NCI-H82 (cell line): ENCODE results near the gene HLCS.
"Not testable (repeated sequence)": the region's sequence is repeated elsewhere in the genome, so short reads cannot be mapped to it uniquely, and the experiment has no call there.

Source experiments
- DNase-seq: peaks from one replicate; lab custom pipeline; 2025; lab: John Stamatoyannopoulos, UW

The HLCS gene

DNA sequence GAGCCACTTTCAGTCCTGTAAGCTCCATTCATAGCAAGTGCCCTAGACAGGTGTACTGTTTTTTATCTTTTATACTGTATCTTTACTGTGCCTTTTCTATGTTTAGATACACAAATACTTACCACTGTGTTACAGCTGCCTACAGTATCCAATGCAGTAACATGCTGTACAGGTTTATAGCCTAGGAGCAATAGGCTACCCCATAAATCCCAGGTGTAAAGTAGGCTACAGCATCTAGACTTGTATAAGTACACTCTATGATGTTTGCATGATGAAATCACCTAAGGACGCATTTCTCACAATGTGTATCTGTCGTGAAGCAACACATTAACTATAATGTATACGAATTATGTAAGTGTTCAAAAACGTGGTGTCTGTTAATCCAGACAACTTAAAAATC lies 10.7 kb downstream of the HLCS start:
- no peak for DNase-seq

GRCh38 chr21:36952331-36952730 lies 14.1 kb downstream of the HLCS start:
- not testable (repeated sequence) for DNase-seq

DNA sequence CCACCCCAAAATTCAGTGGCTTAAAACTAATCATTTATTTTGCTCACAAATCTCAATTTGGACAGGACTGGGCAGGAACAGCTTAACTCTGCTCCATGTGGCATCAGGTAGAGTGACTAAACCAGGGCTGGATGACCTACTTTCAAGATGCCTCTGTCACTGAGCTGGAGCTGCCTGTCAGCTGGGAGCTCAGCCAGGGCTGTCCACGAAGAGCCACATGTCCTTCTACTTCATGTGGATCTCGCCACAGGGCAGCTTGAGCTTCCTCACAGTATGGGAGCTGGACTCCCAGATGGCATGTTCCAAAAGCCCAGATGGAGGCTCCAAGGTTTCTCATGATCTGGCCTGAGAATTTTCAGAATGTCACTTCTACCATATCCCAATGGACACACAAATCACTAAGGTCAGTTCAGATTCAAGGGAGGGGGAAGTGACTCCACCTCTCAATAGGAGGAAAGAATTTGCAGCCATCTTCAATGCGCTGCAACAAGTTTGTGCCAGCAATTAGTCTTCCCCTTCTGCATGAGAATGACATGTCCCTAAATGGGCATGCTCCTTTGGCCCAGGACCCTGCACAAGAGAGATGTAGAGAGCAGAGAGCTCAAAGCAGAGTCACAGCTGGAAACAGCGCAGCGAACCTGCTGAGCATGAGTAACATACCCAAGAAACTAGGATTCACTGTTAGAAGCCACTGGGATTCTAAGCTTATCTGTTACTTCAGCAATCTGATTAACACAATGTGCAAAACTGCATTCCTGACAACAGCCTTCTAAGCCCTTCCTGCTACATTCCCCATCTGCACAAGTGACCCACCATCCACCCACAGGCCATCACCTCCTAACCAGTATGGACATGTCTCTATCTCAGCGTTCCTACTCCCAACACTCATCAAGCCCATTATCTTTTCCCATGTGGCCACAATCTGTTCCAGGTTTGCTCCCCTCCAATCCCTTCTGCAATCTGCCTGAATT lies 17.0 kb downstream of the HLCS start:
- DNase-seq: peak; percentile 59

GRCh38 chr21:36948686-36949085 lies 17.8 kb downstream of the HLCS start:
- DNase-seq: no peak

DNA sequence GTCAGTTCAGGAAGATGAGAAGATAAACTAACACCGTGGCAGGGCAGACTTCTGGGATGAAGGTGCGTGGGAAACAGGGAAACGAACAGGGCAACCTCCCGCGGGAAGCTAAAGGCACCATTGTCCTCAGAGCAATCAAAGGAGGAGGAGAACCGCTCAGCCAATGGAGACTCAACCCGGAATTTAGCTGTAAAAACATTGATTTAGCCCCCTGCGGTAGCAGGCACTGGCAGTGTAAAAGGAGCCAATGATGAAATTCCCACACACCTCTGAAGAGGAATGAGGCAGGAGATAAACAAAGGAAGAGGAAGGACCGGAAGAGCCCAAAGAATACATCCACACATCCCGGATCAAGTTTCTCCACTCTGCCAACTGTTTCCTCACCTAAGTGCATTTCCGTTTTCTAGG lies 19.5 kb downstream of the HLCS start:
- DNase-seq: no peak

DNA sequence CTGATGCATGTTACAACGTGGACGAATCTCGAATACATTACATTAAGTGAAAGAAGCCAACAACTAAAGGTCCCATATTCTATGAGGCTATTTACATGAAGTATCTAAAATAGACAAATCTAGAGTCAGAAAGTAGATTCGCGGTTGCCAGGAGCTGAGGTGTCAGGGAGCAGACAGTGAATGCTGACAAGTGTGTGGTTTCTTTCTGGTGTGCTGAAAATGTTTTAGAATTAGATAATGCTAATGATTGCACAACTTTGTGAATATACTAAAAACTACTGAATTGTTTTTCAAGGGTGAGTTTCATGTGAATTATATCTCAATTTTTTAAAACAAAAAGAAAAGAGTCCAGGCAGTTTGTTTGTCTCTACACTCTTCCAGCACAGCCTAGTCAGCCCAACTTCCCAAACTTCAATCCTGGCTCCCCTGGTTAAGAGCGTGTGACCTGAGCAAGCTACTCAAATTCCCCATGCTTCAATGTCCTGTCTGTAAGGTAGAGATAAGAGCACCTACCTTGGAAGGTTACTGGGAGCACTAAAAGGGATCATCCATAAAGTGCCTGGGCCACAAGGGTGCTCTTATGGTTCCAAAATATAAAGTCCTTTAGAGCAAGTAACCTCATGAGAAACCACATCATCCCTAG lies 20.9 kb downstream of the HLCS start:
- DNase-seq: no peak

- DNase-seq: no peak
Observed at GRCh38 chr21:36936361-36937135, 29.9 kb downstream of the HLCS start.

GRCh38 chr21:36934864-36935420 lies 31.5 kb downstream of the HLCS start:
- no peak for DNase-seq

DNA sequence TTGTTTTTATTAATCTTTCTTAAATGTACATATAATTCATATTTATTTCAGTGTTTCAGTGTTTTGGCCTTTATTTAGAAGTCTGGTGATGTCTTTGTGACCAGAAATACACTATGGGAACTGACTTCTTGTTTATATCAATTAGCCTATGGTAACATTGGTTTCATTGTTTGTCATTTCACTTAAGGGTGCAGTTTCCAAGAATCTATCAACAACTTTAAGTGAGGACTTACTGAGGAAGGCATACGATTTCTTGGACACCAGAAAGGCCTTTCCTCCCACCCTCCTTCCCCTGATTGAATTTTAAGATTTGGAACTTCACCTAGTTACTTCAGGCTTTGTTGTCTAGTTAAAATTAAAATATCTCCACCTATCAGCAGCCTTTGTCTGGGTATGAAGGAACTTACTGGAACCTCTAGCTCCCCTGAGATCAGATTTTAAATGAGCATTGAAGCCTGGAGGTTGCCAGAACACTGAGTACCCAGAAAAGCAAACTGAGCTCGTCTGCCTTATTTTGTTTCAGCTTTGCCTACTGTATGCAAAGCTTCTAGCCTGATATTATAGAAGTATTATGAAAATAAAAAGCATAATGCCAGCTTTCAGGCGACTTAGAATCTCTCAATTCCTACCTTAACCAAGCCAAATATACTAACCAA lies 34.2 kb downstream of the HLCS start:
- no peak for DNase-seq

GRCh38 chr21:36929622-36930021 lies 36.8 kb downstream of the HLCS start:
- DNase-seq: peak; percentile 23

DNA sequence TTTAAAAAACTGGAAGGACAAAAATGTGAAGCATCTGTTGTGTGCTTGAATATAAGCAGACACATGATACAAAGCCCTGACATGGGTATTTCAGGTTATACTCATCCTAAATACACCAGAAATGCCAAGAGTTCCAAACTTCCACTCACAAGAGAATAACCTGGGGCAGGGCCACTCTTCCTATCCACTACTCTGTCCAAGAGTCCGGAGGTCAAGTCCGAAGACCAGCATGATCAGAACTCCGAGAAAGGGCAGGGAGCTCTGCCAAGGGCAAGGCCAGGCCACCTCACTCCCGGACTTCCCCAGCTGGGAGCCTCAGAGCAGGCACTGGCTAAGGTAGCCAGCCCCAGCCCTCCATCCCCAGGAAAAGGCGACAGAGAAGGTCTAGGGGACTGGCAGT lies 37.5 kb downstream of the HLCS start:
- no peak for DNase-seq

DNA sequence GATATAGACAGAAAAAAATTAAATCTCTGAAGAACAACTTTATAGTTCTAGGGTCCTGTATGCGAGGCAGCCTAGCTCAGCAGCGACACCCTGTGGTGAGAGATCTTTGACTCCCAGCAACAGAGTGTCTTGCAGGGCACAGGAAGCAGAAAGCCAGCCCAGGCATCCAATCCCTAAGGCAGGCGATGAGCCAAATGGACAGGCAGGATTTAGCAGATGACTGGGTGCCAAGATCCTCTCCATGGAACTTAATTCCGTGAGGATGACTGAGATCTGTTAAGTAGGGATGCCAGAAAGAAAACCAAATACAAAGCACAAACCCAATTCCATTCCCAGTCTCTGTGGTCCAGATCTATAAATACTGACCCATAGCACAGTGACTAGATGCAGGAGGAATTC lies 38.8 kb downstream of the HLCS start:
- peak; percentile 94 for DNase-seq

- DNase-seq: no peak
Observed at GRCh38 chr21:36926989-36927718, 39.3 kb downstream of the HLCS start.

DNA sequence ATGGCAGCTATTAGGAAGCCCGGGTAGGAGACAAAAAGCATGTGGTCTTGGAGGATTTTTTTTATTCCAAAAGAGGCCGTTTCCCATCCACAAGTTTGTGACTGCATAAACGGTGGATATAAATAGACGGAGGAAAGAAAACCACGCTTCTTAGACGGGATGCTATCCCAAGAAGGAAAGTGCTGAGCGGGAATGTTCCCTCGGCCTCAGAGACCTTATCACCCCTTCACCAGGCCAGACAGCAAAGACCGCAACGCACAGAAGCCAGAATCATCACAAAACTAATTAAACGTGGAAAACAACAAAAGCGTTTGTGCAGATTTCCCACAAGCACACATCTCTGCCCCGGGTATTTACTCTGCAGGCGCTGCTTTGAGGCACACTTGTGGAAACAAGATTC lies 43.2 kb downstream of the HLCS start:
- DNase-seq: no peak

DNA sequence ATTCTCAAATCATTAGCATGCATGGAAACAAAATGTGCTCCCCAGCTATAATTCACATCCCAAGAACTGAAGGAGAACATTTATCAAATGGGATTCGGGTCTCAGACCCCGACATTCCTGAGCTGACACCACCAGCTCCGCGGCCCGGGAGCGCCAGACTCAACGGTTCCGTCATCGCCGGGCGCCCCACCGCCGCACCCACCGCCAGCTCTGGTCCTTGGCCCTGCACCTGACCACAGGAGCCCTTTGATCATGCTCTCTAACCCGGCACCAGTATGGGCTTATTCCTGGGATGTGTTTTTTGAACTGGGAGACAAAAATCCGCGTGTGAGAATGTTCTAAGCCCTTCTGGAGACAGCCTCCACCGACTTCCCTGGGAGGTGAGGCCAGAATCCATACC lies 43.6 kb downstream of the HLCS start:
- no peak for DNase-seq

DNA sequence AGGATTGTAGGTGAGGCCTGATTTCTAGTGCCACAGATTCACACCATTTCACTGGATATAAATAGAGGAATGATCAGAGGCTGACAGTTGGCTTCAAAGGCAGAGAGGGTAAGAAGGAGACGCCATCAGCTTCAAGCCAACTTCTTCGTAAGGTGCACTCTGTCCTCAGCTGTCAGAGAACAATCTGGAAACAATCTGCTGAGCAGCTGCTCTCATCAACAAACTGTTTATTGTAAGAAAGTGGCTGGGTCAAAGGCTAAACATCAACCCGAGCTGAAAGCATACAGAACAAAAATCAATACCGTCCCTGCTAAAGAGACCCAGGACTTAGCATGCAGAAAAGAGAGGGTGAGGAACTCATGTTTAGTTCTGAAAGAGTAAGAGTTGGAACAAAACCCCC lies 48.2 kb downstream of the HLCS start:
- DNase-seq: no peak

DNA sequence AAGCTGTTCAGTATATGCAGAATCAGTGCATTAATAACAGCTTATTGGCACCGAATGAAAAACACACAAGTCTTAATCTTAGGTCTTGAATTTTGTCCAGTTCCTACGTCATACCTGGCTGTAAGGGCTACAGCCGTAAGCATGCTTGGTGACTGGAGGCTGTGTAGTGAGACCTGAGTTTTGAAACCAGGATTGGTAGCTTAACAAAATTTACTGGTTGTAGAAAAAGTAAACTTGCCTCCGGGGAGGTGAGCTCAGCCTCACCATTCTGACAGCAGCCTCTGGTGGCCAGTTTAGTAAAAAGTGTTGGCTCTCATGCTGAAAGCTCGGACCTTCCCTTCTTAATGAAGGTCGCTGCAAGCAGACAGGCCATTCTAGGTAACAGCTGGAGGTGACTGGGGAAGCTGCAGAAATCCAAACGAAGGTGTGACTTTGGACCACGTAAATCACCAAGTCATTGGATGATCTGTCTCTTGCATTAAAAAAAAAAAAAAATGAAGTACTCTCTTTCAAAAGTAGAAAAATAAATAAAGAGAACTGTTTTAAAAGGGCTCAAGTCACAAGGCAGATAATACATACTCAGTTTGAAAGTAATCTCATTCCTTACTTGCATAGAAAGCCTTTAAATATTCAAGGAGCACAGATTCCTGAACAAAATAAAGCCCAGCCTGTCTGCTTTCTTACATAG lies 48.9 kb downstream of the HLCS start:
- peak; percentile 48 for DNase-seq

DNA sequence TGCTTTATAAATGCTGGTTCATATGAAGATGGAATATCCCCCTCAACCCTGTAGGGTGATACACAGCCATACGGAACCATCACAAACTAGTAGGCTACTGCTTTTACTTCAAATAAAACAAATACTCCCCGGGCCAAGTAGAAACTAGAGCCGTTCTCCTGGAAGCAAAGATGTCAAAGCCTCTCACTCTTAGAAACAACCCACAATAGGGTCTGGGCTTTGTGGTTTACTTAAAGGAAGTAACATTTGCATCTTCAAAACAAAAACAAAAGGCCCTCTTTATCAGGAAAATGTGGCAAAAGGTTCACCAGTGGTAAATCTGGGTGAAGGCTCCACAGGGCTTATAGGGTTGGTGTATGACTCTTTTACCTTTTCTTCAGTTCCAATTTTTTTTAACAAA lies 49.8 kb downstream of the HLCS start:
- DNase-seq: no peak

- no peak for DNase-seq
Observed at GRCh38 chr21:36915696-36916245, 50.7 kb downstream of the HLCS start.

GRCh38 chr21:36915014-36915695 lies 51.3 kb downstream of the HLCS start:
- DNase-seq: no peak
